Measurements from ENCODE around the gene IFI6.

- TF ChIP-seq USF1 (IDR thresholded peaks at IDR 0.05) (peak; percentile 86), YY1 (IDR thresholded peaks at IDR 0.05; ENCODE audit: low read depth) (0 out of 2 replicates have a peak, but pooled peaks have one; percentile 15), RAD21 (IDR thresholded peaks at IDR 0.05; ENCODE audit: low read depth) (no peak), CREB1 (IDR thresholded peaks at IDR 0.05; ENCODE audit: low read depth) (no peak), MAX (IDR thresholded peaks at IDR 0.05) (peak; percentile 96), EP300 (IDR thresholded peaks at IDR 0.05; ENCODE audit: borderline replicate concordance) (peak; percentile 52; the same call in 1 of the 2 replicates), REST (IDR thresholded peaks at IDR 0.05; ENCODE audit: low read depth) (no peak), TEAD4 (IDR thresholded peaks at IDR 0.05) (peak; percentile 75), EGR1 (IDR thresholded peaks at IDR 0.05) (no peak), TAF1 (IDR thresholded peaks at IDR 0.05; ENCODE audit: low read depth) (no peak)
These were observed 21.3 kb downstream of the IFI6 start for GRCh38 chr1:27650539-27651175.
